WTC11 (cell line): ENCODE data around the gene COL13A1. TPM values are rescaled to one million over a fixed set of nuclear protein-coding genes. Genes with fewer than 3 reads are reported as not detected.

Experiments
- total RNA-seq: library from RNA; stranded (reverse); gene quantifications from 3 replicates; pipeline ENCODE4 v1.2.3, GENCODE V29; 2021

The COL13A1 gene
- total RNA-seq, 1 experiment from 2014 or later = 7.1 TPM

Other genes starting within 250 kb of the COL13A1 start
- 1.9 to 2.4 TPM (median 2.0 TPM) in 3 replicates for gene NEUROG3, start 228.5 kb upstream of the COL13A1 start, total RNA-seq
- gene FAM241B, start 171.7 kb upstream of the COL13A1 start, total RNA-seq = 24.4 to 28.9 TPM (median 26.9 TPM) in 3 replicates